GM12878 (cell line): ENCODE measurements around the gene CAPS. TPM values are rescaled to one million over a fixed set of nuclear protein-coding genes. Genes with fewer than 3 reads are reported as not detected.
A peak's percentile ranks its signal among the peaks of the same experiment; 100 is the strongest.

Experiments
- CHD4 ChIP-seq: fragments of 200-600 bp; sonication (generic); IDR thresholded peaks from 2 replicates; pipeline ENCODE4 v1.6.1; 2016; ENCODE audit warnings: mild to moderate bottlenecking
- CREB1 ChIP-seq: IDR thresholded peaks from 2 replicates; pipeline ENCODE4 v1.6.1; 2012; ENCODE audit warnings: low read depth, mild to moderate bottlenecking, inconsistent platforms
- EED ChIP-seq: sonication (generic); IDR thresholded peaks from 2 replicates; pipeline ENCODE4 v1.6.1; 2016; ENCODE audit warnings: antibody characterized with exemption, low read depth
- EP300 ChIP-seq, 2 experiments: fragments of 150-350 bp in 1 of 2; IDR thresholded peaks; 2 replicates each; pipeline ENCODE4 v1.6.1; 2011 to 2012; ENCODE audit warnings: low read depth in 2 of 2, low read length in 2 of 2, borderline replicate concordance in 1 of 2, improper control_type of control experiment in 1 of 2, inconsistent platforms in 1 of 2; ENCODE audit not compliant: control insufficient read depth in 1 of 2
- ESRRA ChIP-seq: IDR thresholded peaks from 2 replicates; pipeline ENCODE4 v1.6.1; 2012; ENCODE audit warnings: mild to moderate bottlenecking, low read length, improper control_type of control experiment
- GABPA ChIP-seq: IDR thresholded peaks from 2 replicates; pipeline ENCODE4 v1.6.1; 2014; ENCODE audit warnings: antibody characterized with exemption, low read depth, mild to moderate bottlenecking, inconsistent platforms
- IKZF2 ChIP-seq, 2 experiments: fragments of 450-650 bp; IDR thresholded peaks; 2 replicates each; pipeline ENCODE4 v1.6.1; 2017; ENCODE audit warnings: mild to moderate bottlenecking in 2 of 2, moderate library complexity in 2 of 2
- IRF4 ChIP-seq: IDR thresholded peaks from 2 replicates; pipeline ENCODE4 v1.6.1; 2011; ENCODE audit warnings: low read depth, low read length
- JUND ChIP-seq: IDR thresholded peaks from 2 replicates; pipeline ENCODE4 v1.6.1; 2012; ENCODE audit warnings: low read depth, mild to moderate bottlenecking, low read length, improper control_type of control experiment, moderate library complexity
- MYC ChIP-seq: IDR thresholded peaks from 2 replicates; pipeline ENCODE4 v1.6.1; 2011; ENCODE audit warnings: mild to moderate bottlenecking, low read length, moderate library complexity, inconsistent platforms; ENCODE audit not compliant: insufficient read depth, insufficient replicate concordance, insufficient read length, severe bottlenecking
- NFYA ChIP-seq: IDR thresholded peaks from 2 replicates; pipeline ENCODE4 v1.6.1; 2011; ENCODE audit warnings: low read depth, mild to moderate bottlenecking, low read length, improper control_type of control experiment, borderline replicate concordance
- POLR2AphosphoS5 ChIP-seq: IDR thresholded peaks from 2 replicates; pipeline ENCODE4 v1.6.1; 2011; ENCODE audit warnings: mild to moderate bottlenecking, low read length, inconsistent platforms
- RUNX3 ChIP-seq: IDR thresholded peaks from 2 replicates; pipeline ENCODE4 v1.6.1; 2012; ENCODE audit warnings: low read length, inconsistent platforms
- SIN3A ChIP-seq: IDR thresholded peaks from 2 replicates; pipeline ENCODE4 v1.6.1; 2012; ENCODE audit warnings: low read depth, low read length, improper control_type of control experiment
- SMAD1 ChIP-seq: fragments of 450-650 bp; IDR thresholded peaks from 2 replicates; pipeline ENCODE4 v1.6.1; 2018; ENCODE audit warnings: mild to moderate bottlenecking, low read depth; ENCODE audit not compliant: partially characterized antibody
- SUPT20H ChIP-seq: IDR thresholded peaks from 2 replicates; pipeline ENCODE4 v1.6.1; 2011; ENCODE audit warnings: low read depth, mild to moderate bottlenecking, low read length, moderate library complexity, borderline replicate concordance; ENCODE audit not compliant: control insufficient read depth
- ZBED1 ChIP-seq: IDR thresholded peaks from 2 replicates; pipeline ENCODE4 v1.6.1; 2016; ENCODE audit warnings: borderline replicate concordance
- polyA plus RNA-seq, 11 experiments: library from polyadenylated mRNA; depleted of rRNA in 4 of 11; unstranded in 6 of 11; stranded (reverse) in 5 of 11; fragments of >200 nt; fragmentation: Nextera tagmentation in 4 of 11; fragmentation: Illumina TruSeq in 1 of 11; extraction: Ambion mirVana in 4 of 11; extraction: Trizol in 1 of 11; gene quantifications; 1 replicate in 1 of 11; 2 replicates in 10 of 11; pipeline versions ENCODE4 v1.2.1 to v1.2.3, GENCODE V29; 2011 to 2016; ENCODE audit warnings: inconsistent platforms in 2 of 11, missing spikeins in 2 of 11, low read depth in 1 of 11
- total RNA-seq, 4 experiments: library from RNA; depleted of rRNA in 3 of 4; stranded (reverse); fragments of >200 nt in 3 of 4; fragmentation: Illumina TruSeq in 1 of 4; extraction: Trizol in 1 of 4; gene quantifications; 2 replicates each; pipeline versions ENCODE4 v1.2.1 to v1.2.3, GENCODE V29; 2013 to 2021
- TF ChIP-seq, protein P1 (sequence below): fragments of 450-650 bp; IDR thresholded peaks from 2 replicates; pipeline ENCODE4 v1.6.1; 2017; ENCODE audit warnings: mild to moderate bottlenecking, moderate library complexity
- TF ChIP-seq, protein P2 (sequence below), 3 experiments: IDR thresholded peaks in 2 of 3; conservative IDR thresholded peaks in 1 of 3; 2 replicates each; pipeline ENCODE4 v1.5.1; 2011; ENCODE audit warnings: low read depth in 3 of 3, low read length in 3 of 3, mild to moderate bottlenecking in 3 of 3, control low read depth in 2 of 3, moderate library complexity in 2 of 3, inconsistent platforms in 1 of 3, mixed read lengths in 1 of 3; ENCODE audit not compliant: control insufficient read depth in 2 of 3, insufficient read depth in 1 of 3; ENCODE audit errors: extremely low read depth in 1 of 3
- TF ChIP-seq, protein P3 (sequence below): fragments of 450-650 bp; IDR thresholded peaks from 2 replicates; pipeline ENCODE4 v1.6.1; 2017; ENCODE audit warnings: low read depth, mild to moderate bottlenecking, moderate library complexity
- TF ChIP-seq, protein P4 (sequence below): IDR thresholded peaks from 2 replicates; pipeline ENCODE4 v1.6.1; 2012; ENCODE audit warnings: low read length, inconsistent platforms

CAPS gene
- total and polyA plus RNA-seq, 10 of the 15 experiments (the other 5 are each of a cell fraction or from before 2014, with no cell fraction given), result 0.09 to 6.9 (median 2.9) TPM

DNA sequence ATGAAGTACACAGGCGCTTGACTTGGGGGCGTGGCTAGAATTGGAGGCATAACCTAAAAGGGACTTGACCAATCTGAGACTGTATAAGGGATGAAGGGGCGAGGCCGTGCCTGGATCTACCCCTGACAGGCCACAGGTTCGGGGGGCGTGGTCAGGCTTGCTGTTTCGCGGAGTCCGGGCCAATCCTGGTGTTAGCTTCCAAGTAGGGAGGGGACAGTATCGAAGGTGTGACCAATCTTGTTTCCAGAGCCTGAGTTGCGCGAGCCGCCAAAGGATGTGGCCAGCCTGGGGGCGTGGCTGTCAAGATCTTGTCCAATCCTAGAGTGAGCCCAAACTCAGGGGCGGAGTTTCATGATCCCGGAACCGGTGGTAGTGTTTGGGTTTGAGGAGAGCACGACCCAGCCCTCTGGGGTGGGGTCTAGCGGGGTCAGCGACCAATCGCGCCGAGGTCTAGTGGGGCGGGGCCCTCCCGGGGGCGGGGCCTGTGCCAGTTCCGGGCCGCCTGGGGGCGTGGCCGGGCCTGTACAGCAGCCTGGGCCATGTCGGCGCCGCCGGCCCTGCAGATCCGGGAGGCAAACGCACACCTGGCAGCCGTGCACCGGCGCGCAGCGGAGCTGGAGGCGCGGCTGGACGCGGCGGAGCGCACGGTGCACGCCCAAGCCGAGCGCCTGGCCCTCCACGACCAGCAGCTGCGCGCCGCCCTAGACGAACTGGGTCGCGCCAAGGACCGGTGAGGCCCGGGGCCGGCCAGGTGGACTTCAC is 9.5 kb upstream of the CAPS start, which contains the start of gene VMAC (continued):
- TF ChIP-seq, protein P1, sequence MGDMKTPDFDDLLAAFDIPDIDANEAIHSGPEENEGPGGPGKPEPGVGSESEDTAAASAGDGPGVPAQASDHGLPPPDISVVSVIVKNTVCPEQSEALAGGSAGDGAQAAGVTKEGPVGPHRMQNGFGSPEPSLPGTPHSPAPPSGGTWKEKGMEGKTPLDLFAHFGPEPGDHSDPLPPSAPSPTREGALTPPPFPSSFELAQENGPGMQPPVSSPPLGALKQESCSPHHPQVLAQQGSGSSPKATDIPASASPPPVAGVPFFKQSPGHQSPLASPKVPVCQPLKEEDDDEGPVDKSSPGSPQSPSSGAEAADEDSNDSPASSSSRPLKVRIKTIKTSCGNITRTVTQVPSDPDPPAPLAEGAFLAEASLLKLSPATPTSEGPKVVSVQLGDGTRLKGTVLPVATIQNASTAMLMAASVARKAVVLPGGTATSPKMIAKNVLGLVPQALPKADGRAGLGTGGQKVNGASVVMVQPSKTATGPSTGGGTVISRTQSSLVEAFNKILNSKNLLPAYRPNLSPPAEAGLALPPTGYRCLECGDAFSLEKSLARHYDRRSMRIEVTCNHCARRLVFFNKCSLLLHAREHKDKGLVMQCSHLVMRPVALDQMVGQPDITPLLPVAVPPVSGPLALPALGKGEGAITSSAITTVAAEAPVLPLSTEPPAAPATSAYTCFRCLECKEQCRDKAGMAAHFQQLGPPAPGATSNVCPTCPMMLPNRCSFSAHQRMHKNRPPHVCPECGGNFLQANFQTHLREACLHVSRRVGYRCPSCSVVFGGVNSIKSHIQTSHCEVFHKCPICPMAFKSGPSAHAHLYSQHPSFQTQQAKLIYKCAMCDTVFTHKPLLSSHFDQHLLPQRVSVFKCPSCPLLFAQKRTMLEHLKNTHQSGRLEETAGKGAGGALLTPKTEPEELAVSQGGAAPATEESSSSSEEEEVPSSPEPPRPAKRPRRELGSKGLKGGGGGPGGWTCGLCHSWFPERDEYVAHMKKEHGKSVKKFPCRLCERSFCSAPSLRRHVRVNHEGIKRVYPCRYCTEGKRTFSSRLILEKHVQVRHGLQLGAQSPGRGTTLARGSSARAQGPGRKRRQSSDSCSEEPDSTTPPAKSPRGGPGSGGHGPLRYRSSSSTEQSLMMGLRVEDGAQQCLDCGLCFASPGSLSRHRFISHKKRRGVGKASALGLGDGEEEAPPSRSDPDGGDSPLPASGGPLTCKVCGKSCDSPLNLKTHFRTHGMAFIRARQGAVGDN, result peak; percentile 40; the same call in 1 of the 2 replicates
- TF ChIP-seq, protein P2, sequence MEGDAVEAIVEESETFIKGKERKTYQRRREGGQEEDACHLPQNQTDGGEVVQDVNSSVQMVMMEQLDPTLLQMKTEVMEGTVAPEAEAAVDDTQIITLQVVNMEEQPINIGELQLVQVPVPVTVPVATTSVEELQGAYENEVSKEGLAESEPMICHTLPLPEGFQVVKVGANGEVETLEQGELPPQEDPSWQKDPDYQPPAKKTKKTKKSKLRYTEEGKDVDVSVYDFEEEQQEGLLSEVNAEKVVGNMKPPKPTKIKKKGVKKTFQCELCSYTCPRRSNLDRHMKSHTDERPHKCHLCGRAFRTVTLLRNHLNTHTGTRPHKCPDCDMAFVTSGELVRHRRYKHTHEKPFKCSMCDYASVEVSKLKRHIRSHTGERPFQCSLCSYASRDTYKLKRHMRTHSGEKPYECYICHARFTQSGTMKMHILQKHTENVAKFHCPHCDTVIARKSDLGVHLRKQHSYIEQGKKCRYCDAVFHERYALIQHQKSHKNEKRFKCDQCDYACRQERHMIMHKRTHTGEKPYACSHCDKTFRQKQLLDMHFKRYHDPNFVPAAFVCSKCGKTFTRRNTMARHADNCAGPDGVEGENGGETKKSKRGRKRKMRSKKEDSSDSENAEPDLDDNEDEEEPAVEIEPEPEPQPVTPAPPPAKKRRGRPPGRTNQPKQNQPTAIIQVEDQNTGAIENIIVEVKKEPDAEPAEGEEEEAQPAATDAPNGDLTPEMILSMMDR (IDR thresholded peaks at IDR 0.05 in 2 of 3, conservative IDR thresholded peaks at IDR 0.05 in 1 of 3; ENCODE audit: control insufficient read depth in 2 of 3, extremely low read depth in 1 of 3, insufficient read depth in 1 of 3, low read depth in 3 of 3, low read length in 3 of 3), result no peak
- TF ChIP-seq ZBED1 (no peak), SUPT20H (no peak), SMAD1 (no peak), RUNX3 (peak; percentile 2; the same call in 1 of the 2 replicates), ESRRA (no peak), IKZF2 (IDR thresholded peaks at IDR 0.05) (no peak), NFYA (no peak; the same call in 1 of the 2 replicates), JUND (no peak), EED (no peak), MYC (no peak), SIN3A (no peak; the same call in 1 of the 2 replicates), CHD4 (no peak), CREB1 (no peak; the same call in 1 of the 2 replicates), GABPA (no peak), POLR2AphosphoS5 (peak; percentile 64; the same call in 1 of the 2 replicates), IRF4 (no peak), EP300 (IDR thresholded peaks at IDR 0.05; ENCODE audit: borderline replicate concordance in 1 of 2, control insufficient read depth in 1 of 2, low read depth in 2 of 2, low read length in 2 of 2) (no peak)
- TF ChIP-seq, protein P3, sequence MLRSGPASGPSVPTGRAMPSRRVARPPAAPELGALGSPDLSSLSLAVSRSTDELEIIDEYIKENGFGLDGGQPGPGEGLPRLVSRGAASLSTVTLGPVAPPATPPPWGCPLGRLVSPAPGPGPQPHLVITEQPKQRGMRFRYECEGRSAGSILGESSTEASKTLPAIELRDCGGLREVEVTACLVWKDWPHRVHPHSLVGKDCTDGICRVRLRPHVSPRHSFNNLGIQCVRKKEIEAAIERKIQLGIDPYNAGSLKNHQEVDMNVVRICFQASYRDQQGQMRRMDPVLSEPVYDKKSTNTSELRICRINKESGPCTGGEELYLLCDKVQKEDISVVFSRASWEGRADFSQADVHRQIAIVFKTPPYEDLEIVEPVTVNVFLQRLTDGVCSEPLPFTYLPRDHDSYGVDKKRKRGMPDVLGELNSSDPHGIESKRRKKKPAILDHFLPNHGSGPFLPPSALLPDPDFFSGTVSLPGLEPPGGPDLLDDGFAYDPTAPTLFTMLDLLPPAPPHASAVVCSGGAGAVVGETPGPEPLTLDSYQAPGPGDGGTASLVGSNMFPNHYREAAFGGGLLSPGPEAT, result no peak
- TF ChIP-seq, protein P4, sequence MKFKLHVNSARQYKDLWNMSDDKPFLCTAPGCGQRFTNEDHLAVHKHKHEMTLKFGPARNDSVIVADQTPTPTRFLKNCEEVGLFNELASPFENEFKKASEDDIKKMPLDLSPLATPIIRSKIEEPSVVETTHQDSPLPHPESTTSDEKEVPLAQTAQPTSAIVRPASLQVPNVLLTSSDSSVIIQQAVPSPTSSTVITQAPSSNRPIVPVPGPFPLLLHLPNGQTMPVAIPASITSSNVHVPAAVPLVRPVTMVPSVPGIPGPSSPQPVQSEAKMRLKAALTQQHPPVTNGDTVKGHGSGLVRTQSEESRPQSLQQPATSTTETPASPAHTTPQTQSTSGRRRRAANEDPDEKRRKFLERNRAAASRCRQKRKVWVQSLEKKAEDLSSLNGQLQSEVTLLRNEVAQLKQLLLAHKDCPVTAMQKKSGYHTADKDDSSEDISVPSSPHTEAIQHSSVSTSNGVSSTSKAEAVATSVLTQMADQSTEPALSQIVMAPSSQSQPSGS, result no peak
